ENCODE results near the gene KRTAP10-12.

The KRTAP10-12 gene

GRCh38 chr21:44712203-44713028 is 15.4 kb downstream of the KRTAP10-12 start:
- no peak for DNase-seq

DNA sequence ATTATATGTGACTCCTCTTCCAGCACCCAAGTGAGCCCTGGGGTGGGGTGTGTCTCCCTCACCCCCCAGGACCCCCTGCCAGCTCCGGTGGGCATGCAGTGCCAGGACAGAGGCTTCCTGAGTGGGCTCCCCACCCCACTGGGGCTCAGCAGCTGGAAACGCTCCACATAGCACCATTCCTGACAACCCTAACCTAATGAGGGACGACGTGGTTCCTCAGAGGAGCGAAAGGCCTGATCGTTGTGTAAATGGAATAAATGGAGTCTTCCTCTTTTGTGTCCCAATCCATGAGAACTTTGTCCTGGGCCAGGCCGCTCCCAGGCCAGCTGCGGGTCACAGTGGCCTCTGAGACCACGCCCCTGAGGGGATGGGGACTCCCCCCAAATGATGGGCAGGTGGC is 16.2 kb downstream of the KRTAP10-12 start:
- DNase-seq: no peak

DNA sequence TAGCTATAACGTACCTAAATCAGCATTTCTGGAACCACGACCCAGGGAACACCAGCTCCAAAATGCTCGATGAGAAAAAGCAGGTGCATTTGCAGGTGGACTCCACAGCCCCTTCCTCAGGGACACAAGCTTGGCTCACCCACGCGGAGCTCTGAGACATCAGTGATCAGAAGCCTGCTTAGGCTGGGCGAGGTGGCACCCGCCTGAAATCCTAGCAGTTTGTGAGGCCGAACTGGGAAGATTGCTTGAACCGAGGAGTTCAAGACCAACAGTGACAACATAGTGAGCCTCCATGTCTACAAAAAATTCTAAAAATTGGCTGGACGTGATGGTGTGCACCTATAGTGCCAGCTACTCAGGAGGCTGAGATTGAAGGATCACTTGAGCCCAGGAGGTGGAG is 16.9 kb downstream of the KRTAP10-12 start:
- no peak for DNase-seq

DNA sequence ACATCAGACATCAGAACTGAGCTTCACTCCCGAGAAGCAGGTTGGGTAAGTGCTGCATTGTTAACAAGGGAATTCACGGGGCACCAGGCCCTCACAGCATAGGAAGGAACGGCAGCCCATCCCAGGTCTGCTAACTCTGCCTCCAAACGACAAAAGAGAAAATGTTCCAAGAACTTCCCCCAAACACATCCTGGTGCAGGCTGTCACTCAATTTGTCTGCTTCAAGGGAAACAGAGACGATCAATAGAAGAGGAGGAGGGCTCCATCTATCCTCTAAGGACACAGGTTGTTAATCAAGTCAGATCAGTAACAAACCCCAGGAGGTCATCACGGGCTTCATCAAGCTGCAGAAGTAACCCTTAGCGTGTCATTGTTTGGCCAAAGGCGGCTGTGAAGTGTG is 17.9 kb downstream of the KRTAP10-12 start:
- no peak for DNase-seq

DNA sequence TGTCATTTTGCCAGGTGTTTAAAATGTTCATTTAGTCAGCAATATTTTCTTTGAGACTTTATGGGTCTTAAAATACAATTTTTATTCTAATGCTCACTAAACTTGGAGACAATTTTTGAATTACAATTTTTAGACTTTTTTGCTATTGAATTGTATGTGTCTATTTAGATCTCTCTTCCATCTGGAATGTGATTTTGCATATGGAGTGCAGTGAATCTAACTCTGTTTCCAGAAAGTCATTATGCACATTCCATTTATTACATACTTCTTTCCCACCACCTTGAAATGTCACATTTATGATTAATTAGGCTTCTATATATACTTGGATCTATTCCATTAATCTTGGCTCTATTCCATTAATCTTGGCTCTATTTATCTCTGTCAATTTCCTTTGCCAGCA is 20.0 kb downstream of the KRTAP10-12 start:
- DNase-seq: no peak

DNA sequence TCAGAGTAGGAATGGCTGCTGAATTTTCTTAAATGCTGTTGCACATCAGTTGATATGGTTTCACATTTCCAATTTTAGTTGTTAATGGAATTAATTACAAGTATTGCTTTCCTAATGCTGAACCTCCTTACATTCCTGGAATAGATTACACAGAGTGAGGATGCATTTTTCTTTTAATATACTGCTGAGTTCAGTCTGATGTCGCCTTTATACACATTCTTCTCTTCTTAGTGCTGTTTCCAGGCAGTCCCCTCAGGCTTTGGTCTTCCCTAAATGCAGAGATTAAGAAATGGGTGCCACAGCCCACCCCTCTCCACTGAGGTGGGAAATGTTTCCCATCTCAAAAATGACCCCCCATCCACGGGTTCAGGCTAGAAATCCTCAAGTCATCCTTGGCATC is 21.1 kb downstream of the KRTAP10-12 start:
- DNase-seq: no peak

- DNase-seq: no peak
Measured at GRCh38 chr21:44718571-44718970, 21.6 kb downstream of the KRTAP10-12 start.

DNA sequence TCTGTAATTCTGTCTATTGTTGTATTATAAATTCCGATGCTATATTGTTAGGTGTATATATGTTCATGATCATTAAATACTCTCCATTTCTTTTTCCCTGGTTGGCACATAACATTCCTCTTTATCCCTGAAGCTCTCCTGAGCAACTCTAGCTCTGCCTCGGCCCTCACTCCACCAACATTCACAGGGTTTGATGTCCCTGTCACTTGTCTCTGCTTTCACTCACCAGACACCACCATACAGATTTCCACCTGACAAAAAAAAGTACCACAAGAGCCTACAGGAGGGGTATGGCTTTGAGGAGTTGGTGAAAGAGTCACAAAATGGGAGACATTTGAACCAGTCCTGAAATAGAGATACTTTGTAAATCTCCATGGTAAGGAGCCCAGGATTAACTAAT is 23.2 kb downstream of the KRTAP10-12 start:
- no peak for DNase-seq

GRCh38 chr21:44722731-44723130 is 25.8 kb downstream of the KRTAP10-12 start:
- DNase-seq: no peak

DNA sequence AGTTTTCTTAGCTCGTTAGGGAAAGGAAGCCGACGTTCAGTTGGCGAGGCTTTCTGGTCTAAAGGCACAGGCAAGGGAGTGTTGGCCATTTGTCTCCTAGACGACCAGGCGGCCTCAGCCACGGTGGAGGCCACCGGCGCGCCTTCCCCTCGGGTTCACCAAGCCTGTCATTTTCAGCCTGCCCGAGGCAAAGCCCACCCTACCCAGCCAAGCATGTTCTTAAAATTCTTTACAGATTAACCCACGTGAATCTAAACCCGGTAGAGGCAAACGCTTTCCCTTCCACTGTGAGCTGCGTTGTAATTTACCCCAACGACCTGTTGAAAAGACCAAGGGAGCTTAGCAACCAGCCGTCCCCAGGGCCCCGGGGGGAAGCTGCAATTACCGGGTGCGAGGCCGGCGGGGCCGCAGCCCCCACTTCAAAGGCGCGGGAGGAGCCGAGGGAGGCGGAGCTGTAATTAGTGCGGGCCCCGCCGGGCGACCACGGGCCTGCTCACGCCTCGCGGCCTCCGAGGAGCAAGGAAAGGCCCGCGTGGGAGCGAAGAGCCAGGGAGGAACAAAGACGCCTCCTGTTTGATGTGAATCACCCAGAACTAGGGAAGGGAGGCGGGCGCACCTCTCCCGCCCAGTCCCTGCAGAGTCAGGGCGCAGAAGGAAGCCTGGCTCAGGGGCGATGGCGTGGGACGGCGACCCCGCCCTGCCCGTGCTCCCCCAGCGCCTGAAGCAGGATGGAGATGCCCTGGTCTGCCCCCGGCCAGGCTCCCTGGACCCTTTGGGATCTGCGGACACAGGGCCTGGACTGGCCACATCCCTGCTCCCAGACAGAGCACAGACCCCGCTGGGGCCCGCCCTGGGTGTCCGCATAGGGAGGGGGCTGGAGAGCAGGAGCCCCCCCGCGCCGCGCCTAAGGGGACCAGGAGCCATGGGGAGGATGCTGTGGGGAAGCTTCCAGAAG is 26.5 kb downstream of the KRTAP10-12 start:
- DNase-seq: peak in 2 of 6 experiments; percentile 16 to 29

- no peak for DNase-seq
Measured at GRCh38 chr21:44724196-44724595, 27.2 kb downstream of the KRTAP10-12 start.

- DNase-seq: no peak
Measured at GRCh38 chr21:44724926-44725325, 28.0 kb downstream of the KRTAP10-12 start.

DNA sequence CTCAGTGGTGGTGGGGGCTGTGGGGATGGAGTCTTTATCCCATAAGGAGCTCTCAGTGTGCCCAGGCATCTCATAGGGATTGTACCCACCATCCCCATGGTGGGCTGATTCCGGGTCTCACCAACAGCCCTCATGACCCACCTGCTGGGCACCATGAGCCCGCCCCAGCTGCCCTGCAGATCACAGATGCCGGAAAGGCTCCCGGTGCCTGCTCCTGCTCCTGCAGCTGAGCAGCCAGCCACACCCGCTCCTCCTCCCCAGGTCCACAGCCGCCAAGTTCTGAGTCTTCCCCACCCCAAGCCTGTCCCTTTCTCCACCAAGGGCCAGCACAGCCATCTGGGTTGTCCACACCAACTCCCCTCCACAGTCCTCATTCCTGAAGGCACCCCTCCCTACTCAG is 29.9 kb downstream of the KRTAP10-12 start:
- DNase-seq: no peak

GRCh38 chr21:44727321-44727720 is 30.3 kb downstream of the KRTAP10-12 start:
- no peak for DNase-seq

DNA sequence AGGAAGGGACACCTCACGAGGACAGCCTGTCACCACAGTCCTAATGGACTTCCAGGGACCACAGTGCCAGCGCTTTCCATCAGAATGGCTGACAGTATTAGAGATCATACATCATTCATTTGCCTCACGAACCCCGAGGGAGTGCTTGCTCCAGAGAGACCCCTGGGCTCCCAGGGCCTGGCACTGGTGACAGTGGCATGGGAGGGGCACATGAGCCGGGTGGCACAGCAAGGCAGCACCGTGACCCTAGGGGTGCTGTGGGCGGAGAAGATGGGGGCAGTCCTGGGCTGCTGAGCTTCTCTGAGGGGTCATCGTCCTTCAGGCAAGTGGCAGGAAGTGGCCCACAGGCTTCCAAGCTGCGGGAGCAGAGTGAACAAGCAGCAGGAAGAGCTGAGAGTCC is 30.8 kb downstream of the KRTAP10-12 start:
- DNase-seq: no peak

- DNase-seq: no peak
Measured at GRCh38 chr21:44728716-44729115, 31.7 kb downstream of the KRTAP10-12 start.

DNA sequence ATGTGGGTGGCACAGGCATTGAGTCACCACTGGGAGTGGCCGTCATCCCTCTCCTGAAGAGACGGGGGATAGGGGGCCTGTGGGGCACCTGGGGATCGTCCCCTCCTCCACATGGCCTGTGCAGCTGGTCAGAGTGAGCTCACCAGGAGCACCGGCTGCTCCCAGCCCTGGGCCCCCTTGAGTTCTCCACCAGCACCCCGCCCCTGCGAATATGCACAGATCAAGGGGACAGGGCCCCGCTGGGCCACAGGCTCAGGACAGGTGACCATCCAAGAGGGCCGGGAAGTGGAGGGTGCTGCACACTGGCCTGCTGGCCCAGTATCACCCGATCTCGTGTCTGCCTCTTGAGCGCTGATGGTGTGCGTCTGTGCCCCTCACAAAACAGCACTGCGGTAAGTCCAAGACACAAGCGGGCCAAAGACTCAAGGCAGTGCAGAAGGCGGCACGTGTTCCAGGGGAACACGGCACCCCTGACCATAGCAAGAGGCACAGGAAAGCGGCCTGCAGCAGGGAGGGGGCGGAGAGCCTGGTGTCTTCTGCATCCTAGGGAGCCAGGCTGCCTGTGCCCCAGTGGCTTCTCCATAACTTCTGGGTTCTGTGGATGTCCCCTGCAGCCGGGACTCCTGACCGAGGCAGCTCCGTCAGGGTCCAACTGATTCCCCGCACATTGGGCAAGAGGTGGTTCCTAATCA is 32.5 kb downstream of the KRTAP10-12 start:
- no peak for DNase-seq

DNA sequence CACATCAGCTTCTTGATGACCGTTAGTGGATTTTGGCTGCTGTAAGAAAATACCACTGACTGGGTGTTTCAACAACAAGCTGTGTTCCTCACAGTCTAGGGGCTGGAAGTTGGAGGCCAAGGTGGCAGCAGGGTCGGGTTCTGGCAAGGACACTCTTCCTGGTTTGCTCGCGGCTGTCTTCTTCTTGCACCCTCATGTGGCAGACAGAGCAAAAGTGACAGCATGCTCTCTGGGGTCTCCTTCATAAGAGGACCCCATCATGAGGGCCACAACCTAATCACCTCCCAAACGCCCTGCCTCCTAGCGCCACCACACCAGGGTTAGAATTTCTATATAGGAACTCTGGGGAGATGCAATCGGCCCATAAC is 33.0 kb downstream of the KRTAP10-12 start:
- no peak for DNase-seq

DNA sequence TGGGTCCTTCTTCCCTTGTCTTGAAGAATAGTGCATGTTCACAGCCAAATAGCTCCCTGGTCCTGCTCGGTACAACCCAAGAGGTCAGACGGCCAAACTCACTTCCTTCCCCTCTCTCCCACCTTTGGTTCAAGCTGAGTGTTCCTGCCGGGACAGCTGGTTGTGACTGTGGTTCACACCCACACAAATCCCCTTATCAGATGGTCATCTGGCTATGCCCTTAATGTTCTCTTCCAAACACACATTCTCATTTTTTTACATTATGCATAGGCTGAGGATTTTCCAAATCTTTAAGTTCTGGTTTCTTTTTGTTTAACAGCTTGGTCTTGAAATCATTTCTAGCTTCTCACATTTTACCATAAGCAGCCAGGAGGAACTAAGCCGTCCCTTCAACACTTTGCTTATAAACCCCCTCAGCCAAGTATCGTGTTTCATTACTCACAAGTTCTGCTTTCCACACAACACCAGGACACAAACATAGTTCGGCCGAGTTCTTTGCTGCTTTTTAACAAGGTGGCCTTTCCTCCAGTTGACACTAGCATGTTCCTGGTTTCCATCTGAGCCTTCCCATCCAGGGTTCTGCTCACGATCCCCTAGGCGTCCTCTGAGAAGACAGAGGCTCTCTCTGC is 34.1 kb downstream of the KRTAP10-12 start:
- DNase-seq: no peak

GRCh38 chr21:44732263-44732662 is 35.3 kb downstream of the KRTAP10-12 start:
- no peak for DNase-seq

- no peak for DNase-seq
Measured at GRCh38 chr21:44732956-44733355, 36.0 kb downstream of the KRTAP10-12 start.

DNA sequence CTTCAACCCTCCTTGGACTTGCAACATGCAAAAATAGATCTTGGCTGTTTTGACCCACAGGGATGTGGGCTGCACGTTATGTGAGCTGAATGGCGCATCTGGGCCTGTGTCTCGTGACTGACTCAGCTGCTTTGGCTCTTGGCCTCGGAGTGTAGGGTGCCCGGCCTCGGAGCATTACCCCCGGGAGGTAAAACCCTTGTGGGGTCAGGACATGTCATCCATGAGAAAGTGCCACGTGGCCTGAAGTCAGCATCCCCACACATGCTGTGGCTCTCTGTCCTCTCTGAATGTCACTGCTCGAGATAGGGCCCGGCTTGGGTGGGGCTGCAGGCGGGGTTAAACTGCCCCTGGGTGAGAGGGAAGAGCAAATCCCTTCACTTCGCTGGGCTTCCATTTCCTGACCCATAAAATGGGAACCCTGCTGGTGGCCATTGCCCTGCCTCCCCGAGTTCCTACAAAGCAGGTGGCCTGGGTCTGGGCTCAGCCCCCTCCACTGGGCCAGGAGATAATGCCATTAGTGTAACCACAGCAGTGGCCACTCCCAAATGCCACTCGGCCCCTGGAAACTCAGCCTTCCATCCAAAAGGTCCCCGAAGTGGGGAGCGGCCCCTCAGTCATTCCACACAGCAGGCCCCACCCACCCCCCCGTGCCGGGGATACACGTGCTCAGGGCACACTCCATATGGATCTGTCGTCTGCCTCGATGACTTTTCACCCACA is 37.2 kb downstream of the KRTAP10-12 start:
- no peak for DNase-seq

Measured in stimulated activated naive CD4-positive, alpha-beta T cell (primary cell).